Epithelial cell of proximal tubule (primary cell): ENCODE data around the gene CADM1. TPM values are rescaled to one million over a fixed set of nuclear protein-coding genes. Genes with fewer than 3 reads are reported as not detected.

Source experiments
- DNase-seq: peaks from one replicate; pipeline ENCODE4 v3.0.0-alpha.2; 2011; ENCODE audit warnings: low read depth
- H3K4me3 ChIP-seq: 2 replicates; pipeline ENCODE4 v1.5.1; 2011; ENCODE audit warnings: low read depth, mild to moderate bottlenecking, low read length
- total RNA-seq: library from RNA; depleted of rRNA; stranded (reverse); fragments of >200 nt; gene quantifications from 2 replicates; pipeline ENCODE4 v1.2.3, GENCODE V29; 2015
- TF ChIP-seq, protein P1 (sequence below): conservative IDR thresholded peaks from 2 replicates; pipeline ENCODE4 v1.5.1; 2012; ENCODE audit warnings: low read depth, mild to moderate bottlenecking, low read length

The CADM1 gene
- total RNA-seq, 1 donor from 2014 or later = 21.3 TPM

DNA sequence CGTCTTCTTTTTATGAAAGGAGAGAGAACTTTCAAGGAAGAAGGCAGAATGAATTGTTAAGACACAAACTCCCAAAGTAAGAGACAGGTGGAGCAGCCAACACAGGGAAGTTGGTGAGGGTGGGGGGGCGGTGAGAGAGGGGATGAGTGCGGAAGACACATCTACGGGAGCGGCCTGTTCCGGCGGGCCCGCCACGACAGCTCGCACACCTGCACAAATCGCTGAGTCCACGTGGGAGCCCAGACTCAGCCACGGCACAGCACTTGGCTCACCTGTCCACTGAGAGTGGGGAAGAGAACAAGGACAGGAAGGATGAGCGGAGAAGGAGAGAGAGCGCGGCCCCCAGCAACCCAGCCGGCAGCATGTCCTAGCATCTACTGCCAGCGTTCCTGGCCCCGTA, 331.1 kb downstream of the CADM1 start:
- no peak for DNase-seq
- TF ChIP-seq, protein P1, sequence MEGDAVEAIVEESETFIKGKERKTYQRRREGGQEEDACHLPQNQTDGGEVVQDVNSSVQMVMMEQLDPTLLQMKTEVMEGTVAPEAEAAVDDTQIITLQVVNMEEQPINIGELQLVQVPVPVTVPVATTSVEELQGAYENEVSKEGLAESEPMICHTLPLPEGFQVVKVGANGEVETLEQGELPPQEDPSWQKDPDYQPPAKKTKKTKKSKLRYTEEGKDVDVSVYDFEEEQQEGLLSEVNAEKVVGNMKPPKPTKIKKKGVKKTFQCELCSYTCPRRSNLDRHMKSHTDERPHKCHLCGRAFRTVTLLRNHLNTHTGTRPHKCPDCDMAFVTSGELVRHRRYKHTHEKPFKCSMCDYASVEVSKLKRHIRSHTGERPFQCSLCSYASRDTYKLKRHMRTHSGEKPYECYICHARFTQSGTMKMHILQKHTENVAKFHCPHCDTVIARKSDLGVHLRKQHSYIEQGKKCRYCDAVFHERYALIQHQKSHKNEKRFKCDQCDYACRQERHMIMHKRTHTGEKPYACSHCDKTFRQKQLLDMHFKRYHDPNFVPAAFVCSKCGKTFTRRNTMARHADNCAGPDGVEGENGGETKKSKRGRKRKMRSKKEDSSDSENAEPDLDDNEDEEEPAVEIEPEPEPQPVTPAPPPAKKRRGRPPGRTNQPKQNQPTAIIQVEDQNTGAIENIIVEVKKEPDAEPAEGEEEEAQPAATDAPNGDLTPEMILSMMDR = no peak
- H3K4me3 ChIP-seq = no peak overlapping the region

DNA sequence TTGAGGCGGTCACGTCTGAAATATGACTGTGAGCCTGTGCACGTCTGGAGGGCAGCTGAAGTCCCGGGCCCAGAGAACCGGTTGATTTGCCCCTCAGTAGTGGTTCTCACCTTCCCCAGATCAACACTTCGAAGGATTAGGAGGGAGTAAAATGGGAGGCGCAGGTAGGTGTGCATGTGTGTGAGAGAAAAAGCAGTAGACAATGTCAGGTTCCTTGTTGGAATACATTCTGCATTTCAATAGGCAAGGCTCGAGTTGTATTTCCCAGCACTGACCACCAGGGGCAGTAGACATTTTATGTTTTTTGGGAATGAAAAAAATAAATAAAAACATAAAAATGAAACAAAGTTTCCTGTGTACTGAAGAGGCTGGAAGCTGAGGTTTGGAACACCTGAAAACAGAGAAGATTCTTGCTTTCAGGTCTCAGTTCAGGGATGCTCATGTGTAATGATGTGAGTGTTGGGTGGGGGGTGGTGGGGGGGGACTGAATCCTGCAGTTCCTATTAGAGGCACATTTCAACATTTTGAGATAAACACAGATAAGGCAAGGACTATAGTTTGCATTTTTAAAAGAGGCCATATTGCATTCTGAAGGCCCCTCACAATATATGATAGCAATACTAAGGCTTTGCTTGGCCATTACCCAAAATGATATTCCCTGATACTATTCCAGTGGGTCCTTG, 333.9 kb downstream of the CADM1 start:
- TF ChIP-seq, protein P1 = peak; percentile 82
- no peak overlapping the region for H3K4me3 ChIP-seq
- peak; percentile 15 for DNase-seq

DNA sequence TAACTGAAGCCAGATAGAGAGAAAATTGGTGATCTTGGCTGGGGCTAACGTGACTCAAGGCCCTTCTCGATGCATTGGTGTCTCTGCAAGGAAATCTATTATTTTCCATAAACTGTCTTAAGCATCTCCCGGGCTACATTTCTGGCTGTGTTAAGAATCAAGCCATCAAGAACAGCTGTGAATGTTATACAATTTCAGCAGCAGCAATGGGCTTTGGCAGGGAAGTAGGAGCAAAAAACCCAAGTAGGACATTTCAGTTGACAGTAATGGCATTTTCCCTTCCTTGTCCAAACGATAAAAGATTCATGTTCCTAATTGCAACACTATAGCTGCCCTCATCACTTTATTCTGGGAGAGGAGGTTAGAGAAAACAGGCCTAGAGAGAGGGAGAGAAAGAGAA, 335.0 kb downstream of the CADM1 start:
- TF ChIP-seq, protein P1 = no peak
- no peak for DNase-seq
- H3K4me3 ChIP-seq = no peak overlapping the region

DNA sequence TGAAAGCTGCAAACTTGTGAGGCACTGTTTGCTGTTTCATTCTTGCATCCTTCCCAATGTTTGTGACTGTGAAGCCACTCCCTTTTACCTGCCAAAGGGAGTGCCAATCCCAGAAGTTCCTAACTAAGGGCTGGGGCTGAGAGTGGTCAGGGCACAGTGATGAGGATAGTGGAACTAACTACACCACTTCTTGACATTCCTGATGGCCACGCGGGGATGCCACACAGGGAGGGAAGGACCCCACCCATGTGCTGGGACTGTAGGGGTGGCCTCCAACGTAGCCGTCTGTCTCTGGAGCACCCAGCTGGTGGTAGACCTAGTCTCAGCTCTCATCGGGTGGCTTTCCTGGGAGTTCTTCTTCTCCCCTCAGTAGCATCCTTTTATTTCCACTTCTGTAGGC, 335.5 kb downstream of the CADM1 start:
- TF ChIP-seq, protein P1 = no peak
- no peak overlapping the region for H3K4me3 ChIP-seq
- no peak for DNase-seq

DNA sequence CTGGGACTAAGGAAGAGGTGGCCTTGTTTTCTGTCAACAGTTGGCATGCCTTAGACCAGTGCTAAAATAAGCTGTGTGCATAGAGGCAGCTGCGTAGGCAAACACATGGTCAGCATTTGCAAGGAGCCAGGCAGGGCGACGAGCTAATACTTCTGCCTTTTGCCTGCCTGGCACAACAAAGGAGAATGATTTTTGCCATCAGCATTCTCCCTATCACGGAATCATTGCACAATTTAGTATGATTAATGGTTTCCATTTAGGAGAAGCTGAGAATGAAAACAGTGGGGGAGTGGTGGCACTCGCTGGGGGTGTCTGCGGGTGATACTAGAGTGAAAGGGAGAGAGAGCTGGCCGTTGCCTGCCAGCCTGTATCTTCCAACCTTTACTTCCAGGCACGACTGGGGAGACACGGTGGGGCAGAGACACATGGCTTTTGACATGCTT, 336.0 kb downstream of the CADM1 start:
- H3K4me3 ChIP-seq = no peak overlapping the region
- DNase-seq = no peak
- TF ChIP-seq, protein P1 = no peak

DNA sequence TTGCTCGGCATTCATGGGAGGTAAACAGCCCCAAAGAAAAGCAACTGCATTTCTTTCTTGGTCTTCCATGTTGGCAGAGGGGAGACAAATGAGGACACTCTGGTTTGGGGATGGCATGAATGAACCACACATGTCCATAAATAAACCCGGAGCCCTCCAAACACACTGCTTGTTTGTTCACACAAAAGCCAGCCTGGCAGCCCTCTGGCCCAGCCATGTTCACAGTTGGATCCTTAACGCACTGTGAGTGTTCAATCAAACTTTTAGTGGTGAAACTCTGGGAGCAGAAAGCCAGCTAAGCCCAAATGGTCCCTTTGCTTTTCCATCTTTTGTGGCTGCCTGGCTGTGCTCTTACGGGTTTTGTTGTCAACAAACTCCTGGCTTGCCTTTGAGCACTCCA, 336.8 kb downstream of the CADM1 start:
- TF ChIP-seq, protein P1 = no peak
- no peak for DNase-seq
- H3K4me3 ChIP-seq = no peak overlapping the region

DNA sequence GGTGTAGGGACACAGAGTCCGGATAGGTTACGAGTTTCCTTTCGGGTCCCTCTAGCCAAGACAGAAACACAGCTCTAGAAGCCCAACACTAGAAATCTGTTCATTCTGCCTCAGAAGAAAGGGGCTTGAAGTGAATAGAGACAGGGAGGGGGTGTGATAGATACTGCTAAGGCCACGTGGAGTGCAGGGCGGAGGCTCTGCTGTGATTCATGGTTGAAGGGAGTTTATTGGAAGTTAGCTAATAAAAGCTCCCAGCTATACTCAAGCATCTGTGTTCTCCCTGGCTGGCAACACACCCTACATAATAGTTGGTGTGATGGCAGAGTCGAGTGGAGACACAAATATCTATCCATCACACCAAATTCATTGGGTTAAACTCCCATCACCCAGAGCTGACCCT, 337.4 kb downstream of the CADM1 start:
- TF ChIP-seq, protein P1 = no peak
- no peak overlapping the region for H3K4me3 ChIP-seq
- no peak for DNase-seq
